Measurements from ENCODE around the gene ENOX1.

- TF ChIP-seq CTCF (IDR thresholded peaks at IDR 0.05) (no peak), POLR2A (IDR thresholded peaks at IDR 0.05) (no peak)
Measured at GRCh38 chr13:43694146-43694664, 92.6 kb downstream of the ENOX1 start.
